Mucosa of rectum (tissue), 2 donors: Measurements from ENCODE around the gene ATP6V1F.
A peak's percentile ranks its signal among the peaks of the same experiment; 100 is the strongest.

Source experiments
- H3K27ac ChIP-seq, 2 donors: one replicate each; pipeline ENCODE4 v1.7.0; 2013; ENCODE audit warnings: inconsistent platforms in 2 of 2, low read depth in 2 of 2, low read length in 2 of 2
- H3K27me3 ChIP-seq, 2 donors: one replicate each; pipeline ENCODE4 v1.7.0; 2013; ENCODE audit warnings: low read length in 2 of 2; ENCODE audit not compliant: control insufficient read depth in 2 of 2, insufficient read depth in 2 of 2
- H3K36me3 ChIP-seq, 2 donors: one replicate each; pipeline ENCODE4 v1.7.0; 2013; ENCODE audit warnings: low read length in 2 of 2; ENCODE audit not compliant: control insufficient read depth in 2 of 2, insufficient read depth in 2 of 2
- H3K4me1 ChIP-seq, 2 donors: one replicate each; pipeline ENCODE4 v1.7.0; 2013; ENCODE audit warnings: low read length in 2 of 2, mild to moderate bottlenecking in 1 of 2; ENCODE audit not compliant: control insufficient read depth in 2 of 2, insufficient read depth in 2 of 2
- H3K4me3 ChIP-seq, 2 donors: one replicate each; pipeline ENCODE4 v1.7.0; 2013; ENCODE audit warnings: low read length in 2 of 2
- H3K9ac ChIP-seq, 2 donors: one replicate each; pipeline ENCODE4 v1.7.0; 2013; ENCODE audit warnings: low read length in 2 of 2, low read depth in 1 of 2, mild to moderate bottlenecking in 1 of 2
- H3K9me3 ChIP-seq, 2 donors: one replicate each; pipeline ENCODE4 v1.7.0; 2013; ENCODE audit warnings: low read length in 2 of 2; ENCODE audit not compliant: control insufficient read depth in 2 of 2
- donor health status: healthy.
- donor health status: Normal muscosa, but diverticular disease.

The ATP6V1F gene

DNA sequence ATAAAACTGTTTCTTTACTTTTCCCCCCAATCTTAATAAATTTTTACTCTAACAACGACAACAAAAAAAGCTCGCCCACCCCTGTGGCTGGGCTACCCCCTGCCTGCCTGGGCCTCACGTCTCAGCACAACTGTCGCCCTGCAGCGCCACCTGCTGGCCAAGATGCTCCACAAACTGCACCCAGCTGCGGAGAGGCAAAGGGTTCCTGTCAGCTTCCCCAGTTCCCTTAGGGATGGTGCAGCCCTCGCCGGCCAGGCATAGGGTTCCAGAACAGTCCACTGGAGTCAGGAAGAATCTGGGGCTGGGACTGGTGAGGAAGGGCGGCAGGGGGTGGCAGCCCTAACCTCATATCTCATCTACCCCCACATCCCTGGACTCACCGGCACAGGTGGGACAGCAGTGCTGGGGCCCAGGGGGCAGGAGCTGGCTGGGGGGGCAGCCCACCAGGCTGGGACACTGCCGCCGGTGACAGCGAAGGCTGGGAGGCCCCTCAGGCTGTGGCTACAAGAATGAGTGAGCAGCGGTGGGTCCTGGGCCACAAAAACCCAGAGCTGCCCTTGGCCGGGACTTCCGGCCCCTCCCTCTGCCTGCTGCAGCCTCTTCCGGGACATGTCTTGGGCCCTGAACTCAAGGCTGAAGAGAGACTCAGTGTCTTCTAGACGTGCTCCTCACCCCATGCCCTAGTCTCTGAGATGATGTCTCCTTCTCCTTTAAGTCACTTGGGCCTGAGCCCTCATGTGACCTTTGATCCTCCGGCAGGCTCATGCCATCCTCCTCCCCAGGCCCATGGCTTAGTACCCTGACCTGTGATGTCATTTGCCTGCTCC, 21.2 kb downstream of the ATP6V1F start:
- H3K9me3 ChIP-seq = no peaks in the 10 kb centered on the region
- no peaks in the 10 kb centered on the region for H3K36me3 ChIP-seq

DNA sequence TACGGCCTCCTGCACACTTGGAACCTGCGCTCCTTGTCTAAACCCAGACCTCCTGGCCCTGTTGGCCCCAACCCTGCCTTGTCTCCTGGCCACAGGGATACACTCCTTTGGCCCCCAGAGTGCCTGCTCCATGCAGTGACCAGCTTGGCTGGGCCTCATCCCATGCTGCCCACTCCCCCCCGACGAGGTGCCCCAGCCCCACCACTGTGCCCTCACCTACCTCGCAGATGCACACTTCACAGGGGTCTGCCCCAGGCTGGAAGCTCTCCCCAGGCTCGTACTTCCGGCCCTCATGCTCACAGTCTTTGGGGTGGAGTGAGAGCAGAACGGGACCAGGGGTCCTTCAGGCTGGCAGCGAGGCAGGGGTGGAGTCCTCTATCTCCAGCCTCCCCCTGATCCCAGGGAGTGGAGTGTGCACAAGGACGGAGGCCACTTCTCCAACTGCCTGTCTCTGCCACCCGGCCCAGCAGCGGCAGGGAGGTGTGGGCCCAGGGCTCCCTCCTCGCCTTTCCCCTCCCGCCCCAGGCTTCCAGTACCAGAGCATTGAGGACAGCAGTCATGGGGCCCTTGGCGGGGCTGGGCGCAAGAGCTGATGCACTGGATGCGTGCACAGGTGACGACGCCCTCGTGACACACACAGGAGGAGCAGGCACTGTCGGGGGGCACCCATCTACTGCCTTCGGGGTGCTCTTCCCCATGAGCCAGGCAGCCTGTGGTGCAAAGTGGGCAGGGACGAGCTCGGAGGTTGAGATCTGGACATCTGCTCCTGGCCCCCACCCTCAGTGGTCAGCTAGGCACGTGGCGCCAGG, 22.1 kb downstream of the ATP6V1F start:
- no peaks in the 10 kb centered on the region for H3K4me1 ChIP-seq
- no peak overlapping the region for H3K27ac ChIP-seq
- H3K27me3 ChIP-seq = no peaks in the 10 kb centered on the region
- H3K4me3 ChIP-seq = no peak overlapping the region
- no peaks in the 10 kb centered on the region for H3K36me3 ChIP-seq
- no peaks in the 10 kb centered on the region for H3K9me3 ChIP-seq
- H3K9ac ChIP-seq = no peak overlapping the region

More for the DNA sequence above, 21.2 kb downstream of the ATP6V1F start:
- Histone ChIP-seq H3K4me1 (no peaks in the 10 kb centered on the region), H3K27ac (no peak overlapping the region), H3K9ac (peak overlapping the region in 1 of 2 donors; percentile 15), H3K27me3 (no peaks in the 10 kb centered on the region), H3K4me3 (peak overlapping the region; percentile 25 to 31)

DNA sequence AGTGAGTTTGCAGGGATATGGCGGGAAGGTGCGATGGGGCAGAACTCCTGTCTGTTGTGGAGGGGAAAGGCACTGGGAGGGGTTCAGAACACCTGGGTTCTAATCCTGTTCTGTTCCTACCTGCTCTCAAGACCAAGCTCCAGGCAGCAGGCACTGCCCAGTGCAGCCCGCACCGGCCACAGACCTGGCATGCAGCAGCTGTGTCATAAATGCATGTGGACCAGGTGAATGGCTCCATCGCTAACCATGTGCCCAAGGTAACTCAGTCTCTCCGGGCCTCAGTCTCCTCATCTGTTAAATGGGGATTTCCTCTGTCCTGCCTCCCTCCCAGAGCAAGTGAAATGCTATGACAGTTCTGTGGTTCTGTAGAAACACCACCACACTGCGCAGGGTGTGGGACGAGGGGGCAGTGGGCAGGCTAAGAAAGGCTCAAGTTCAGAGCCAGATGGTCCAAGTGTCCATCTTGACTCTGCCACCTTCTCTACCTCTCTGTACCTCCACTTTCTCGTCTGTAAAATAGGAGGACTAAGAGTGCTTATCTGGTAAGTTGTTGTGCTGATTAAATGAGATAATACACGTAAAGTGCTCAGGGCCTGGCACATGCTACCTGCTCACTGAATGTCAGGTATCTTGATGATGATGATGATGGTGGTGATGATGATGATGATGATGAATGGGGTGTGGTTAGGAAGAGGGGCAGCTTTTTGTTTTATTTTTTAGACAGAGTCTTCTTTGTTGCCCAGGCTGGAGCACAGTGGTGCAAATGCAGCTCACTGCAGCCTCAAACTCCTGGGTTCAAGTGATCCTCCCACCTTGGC, 22.9 kb downstream of the ATP6V1F start:
- H3K9ac ChIP-seq = no peak overlapping the region
- H3K27me3 ChIP-seq = peaks cover 0 to 2% of the 10 kb centered on the region in 2 donors
- no peaks in the 10 kb centered on the region for H3K4me1 ChIP-seq
- H3K9me3 ChIP-seq = no peaks in the 10 kb centered on the region
- no peaks in the 10 kb centered on the region for H3K36me3 ChIP-seq
- H3K27ac ChIP-seq = no peak overlapping the region
- no peak overlapping the region for H3K4me3 ChIP-seq

DNA sequence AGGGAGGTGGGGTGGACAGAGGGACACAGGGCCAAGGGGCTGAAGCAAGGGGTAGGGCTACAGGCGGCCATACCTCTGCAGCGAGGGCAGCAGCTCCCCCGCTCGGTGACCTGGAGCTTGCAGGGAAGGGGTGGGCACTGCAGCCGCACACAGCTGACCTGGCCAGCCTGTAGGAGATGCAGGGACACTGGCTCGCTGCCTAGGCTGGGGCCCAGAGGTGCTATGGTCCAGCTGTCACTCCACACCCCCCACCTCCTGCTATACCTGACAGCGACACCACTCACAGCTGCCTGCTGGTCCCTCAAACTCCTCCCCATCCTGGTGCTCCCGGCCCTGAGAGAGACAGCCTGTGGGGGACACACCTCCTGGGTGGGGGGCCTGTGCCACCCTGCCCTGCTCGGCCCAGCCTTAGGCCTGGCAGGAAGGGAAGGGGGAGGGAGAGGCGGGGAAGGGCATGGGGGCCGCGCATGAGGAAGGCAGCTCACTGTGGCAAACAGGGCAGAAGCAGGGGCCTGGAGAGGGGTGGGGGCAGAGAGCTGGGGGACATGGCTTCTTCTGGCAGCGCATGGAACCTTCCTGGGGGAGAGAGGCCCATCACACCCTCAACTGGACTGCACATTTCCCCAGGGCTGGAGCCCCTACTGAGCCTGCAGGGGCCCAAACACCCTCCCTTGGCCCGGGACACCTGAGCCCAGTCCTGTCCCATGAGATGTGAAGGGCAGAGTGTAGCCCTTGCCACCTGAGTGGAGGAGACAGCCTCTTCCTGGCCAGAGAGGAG, 23.9 kb downstream of the ATP6V1F start:
- peaks cover 2% of the 10 kb centered on the region in 2 donors for H3K27me3 ChIP-seq
- H3K36me3 ChIP-seq = no peaks in the 10 kb centered on the region
- no peak overlapping the region for H3K9ac ChIP-seq
- no peaks in the 10 kb centered on the region for H3K4me1 ChIP-seq
- H3K27ac ChIP-seq = no peak overlapping the region
- no peaks in the 10 kb centered on the region for H3K9me3 ChIP-seq
- H3K4me3 ChIP-seq = no peak overlapping the region

DNA sequence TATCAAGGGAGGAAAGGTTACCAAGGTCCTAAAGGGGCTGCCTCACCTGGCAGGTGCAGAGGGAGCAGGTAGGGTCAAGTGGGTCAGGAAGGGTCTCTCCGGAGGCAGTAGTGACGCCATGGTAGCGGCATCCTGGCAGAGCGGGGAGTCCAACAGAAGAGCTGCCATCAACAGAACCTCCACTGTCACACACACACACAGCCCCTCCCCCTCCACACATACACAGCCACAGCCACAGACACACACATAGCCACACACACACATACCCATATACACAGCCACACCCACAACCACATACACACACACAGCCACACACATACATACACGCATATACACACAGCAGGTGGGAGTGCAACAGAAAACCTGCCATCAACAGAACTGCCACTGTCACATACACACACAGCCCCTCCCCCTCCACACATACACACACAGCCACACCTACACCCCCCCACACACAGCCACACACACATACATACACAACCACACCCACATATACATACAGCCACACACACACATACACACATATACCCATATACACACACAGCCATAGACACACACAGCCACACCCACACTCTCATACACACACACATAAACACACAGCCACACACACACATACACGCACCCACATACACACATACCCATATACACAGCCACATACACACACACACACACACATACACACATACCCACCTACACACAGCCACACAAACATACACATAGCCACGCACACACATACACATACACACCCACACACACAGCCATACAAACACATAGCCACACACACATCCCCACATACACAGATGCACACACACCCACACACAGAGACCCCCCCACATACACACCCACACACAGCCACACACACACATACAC, 24.7 kb downstream of the ATP6V1F start:
- H3K36me3 ChIP-seq = no peaks in the 10 kb centered on the region
- no peak overlapping the region for H3K9ac ChIP-seq
- no peaks in the 10 kb centered on the region for H3K9me3 ChIP-seq
- peaks cover 2 to 6% of the 10 kb centered on the region in 2 donors for H3K27me3 ChIP-seq
- H3K4me1 ChIP-seq = peaks cover 0 to 1% of the 10 kb centered on the region in 2 donors
- no peak overlapping the region for H3K27ac ChIP-seq
- H3K4me3 ChIP-seq = no peak overlapping the region

DNA sequence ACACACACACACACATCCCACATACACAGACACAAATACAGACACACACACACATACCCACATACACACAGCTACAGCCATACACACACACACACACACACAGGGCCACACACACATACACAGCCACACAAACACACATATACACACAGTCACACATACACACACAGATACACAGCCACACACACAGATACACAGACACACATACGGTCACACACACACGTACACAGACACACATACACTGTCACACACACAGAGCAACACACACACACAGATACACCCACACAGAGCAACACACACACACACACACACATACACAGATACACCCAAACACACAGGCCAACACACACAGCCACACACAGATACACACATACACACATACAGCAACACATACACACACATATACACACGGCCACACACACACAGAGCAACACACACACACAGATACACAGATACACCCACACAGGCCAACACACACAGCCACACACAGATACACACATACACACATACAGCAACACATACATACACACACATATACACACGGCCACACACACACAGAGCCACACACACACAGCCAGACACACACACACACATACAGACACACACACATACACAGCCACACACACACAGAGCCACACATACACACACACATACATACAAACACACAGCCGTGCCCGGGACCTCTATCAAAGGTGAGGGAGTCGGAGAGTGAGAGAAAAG, 25.5 kb downstream of the ATP6V1F start:
- Histone ChIP-seq H3K36me3 (no peaks in the 10 kb centered on the region), H3K9ac (no peak overlapping the region), H3K27ac (no peak overlapping the region), H3K4me3 (no peak overlapping the region), H3K9me3 (no peaks in the 10 kb centered on the region), H3K27me3 (peaks cover 2 to 6% of the 10 kb centered on the region in 2 donors), H3K4me1 (peaks cover 4 to 5% of the 10 kb centered on the region in 2 donors)

DNA sequence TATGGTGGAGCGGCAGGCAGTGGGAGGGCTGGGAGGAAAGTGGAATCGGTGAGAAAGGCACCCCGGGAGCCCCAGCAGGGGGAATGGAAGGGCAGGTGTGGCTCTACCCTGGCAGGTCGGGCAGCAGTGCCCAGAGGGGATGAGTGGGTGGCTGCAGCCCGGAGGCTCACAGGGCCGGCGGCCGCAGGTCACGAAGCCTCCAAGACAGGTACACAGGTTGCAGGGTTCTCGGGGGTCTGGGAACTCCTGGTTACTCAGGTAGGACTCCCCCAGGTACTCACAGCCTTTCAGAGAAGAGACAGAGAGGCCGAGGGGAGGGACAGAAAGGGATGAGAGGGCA, 26.1 kb downstream of the ATP6V1F start:
- Histone ChIP-seq H3K4me3 (no peak overlapping the region), H3K27me3 (peaks cover 2 to 6% of the 10 kb centered on the region in 2 donors), H3K36me3 (no peaks in the 10 kb centered on the region), H3K9ac (no peak overlapping the region), H3K9me3 (no peaks in the 10 kb centered on the region), H3K27ac (no peak overlapping the region), H3K4me1 (peaks cover 4 to 7% of the 10 kb centered on the region in 2 donors)

DNA sequence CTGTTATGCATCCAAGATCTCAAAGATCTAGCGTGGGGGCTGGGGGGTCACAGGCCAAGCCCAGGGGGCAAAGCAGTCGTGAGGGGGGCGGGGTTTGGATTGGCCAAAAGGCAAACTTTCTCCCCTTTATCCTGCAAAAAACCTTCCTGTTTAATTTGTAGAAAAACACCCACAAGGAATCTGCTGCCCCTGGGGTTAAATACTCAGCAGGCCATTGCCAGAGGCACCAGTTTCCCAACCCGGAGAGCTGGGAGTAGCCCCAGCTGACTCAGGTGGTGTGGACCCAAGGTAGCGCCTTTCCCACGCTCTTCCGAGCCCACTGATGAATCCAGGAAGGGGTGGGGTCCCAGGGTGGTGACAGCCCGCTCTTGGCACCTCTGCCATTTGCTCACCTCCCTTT, 26.5 kb downstream of the ATP6V1F start:
- H3K27me3 ChIP-seq = peaks cover 2 to 6% of the 10 kb centered on the region in 2 donors
- no peaks in the 10 kb centered on the region for H3K36me3 ChIP-seq
- H3K4me1 ChIP-seq = peaks cover 4 to 8% of the 10 kb centered on the region in 2 donors
- no peak overlapping the region for H3K9ac ChIP-seq
- H3K4me3 ChIP-seq = no peak overlapping the region
- no peaks in the 10 kb centered on the region for H3K9me3 ChIP-seq
- no peak overlapping the region for H3K27ac ChIP-seq
